ENCODE measurements around the gene SEMA6D.

- TF ChIP-seq, protein P1, sequence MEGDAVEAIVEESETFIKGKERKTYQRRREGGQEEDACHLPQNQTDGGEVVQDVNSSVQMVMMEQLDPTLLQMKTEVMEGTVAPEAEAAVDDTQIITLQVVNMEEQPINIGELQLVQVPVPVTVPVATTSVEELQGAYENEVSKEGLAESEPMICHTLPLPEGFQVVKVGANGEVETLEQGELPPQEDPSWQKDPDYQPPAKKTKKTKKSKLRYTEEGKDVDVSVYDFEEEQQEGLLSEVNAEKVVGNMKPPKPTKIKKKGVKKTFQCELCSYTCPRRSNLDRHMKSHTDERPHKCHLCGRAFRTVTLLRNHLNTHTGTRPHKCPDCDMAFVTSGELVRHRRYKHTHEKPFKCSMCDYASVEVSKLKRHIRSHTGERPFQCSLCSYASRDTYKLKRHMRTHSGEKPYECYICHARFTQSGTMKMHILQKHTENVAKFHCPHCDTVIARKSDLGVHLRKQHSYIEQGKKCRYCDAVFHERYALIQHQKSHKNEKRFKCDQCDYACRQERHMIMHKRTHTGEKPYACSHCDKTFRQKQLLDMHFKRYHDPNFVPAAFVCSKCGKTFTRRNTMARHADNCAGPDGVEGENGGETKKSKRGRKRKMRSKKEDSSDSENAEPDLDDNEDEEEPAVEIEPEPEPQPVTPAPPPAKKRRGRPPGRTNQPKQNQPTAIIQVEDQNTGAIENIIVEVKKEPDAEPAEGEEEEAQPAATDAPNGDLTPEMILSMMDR (conservative IDR thresholded peaks at IDR 0.05 in 1 of 2, IDR thresholded peaks at IDR 0.05 in 1 of 2; ENCODE audit: low read depth in 1 of 2, low read length in 2 of 2), result no peak
- no peak for TF ChIP-seq EZH2 (IDR thresholded peaks at IDR 0.05; ENCODE audit: low read length, missing control alignments)
Observed at GRCh38 chr15:47819158-47819557, 101.9 kb downstream of the SEMA6D start.
